K562 (cell line): ENCODE data around the gene CNTF. TPM values are rescaled to one million over a fixed set of nuclear protein-coding genes. Genes with fewer than 3 reads are reported as not detected.

ENCODE experiments used
- ATAC-seq: fragments of 200-7000 bp; cut with Tn5 transposase; 3 replicates; pipeline ENCODE4 v1.9.1; 2020; ENCODE audit warnings: moderate library complexity
- BruUV-seq: library from RNA; stranded (reverse); fragments of 400-500 nt; replicated peaks from 2 replicates; lab custom pipeline; 2021; lab: Mats Ljungman, UMichigan
- CTCF ChIA-PET: fragments of 300-600 bp; formaldehyde crosslinking; extraction: SDS; loops from one replicate; lab custom pipeline; 2021; ENCODE audit warnings: low intra/inter-chr PET ratio; lab: Yijun Ruan, JAX
- POLR2A ChIA-PET: fragments of 300-600, 350-650 bp; sonication (Branson Sonifier 250); formaldehyde crosslinking; extraction: SDS; loops from one replicate; lab custom pipeline; 2021; ENCODE audit warnings: antibody characterized with exemption, inconsistent platforms; lab: Yijun Ruan, JAX
- DNase-seq, 4 experiments: peaks; one replicate each; pipeline versions ENCODE4 v3.0.0 to v3.0.0-alpha.2; 2011 to 2018; ENCODE audit warnings: low spot score in 3 of 4, mixed read lengths in 3 of 4; ENCODE audit errors: extremely low read depth in 1 of 4
- FAIRE-seq: peaks from 2 replicates; lab custom pipeline; 2011; peaks lifted over from hg19 to GRCh38; lab: Jason Lieb, UNC
- H2AFZ ChIP-seq: 2 replicates; pipeline ENCODE4 v1.6.0; 2011; ENCODE audit warnings: low read depth, low read length, control low read depth, inconsistent platforms
- H3K27ac ChIP-seq: fragments of 200-600 bp; 3 replicates; pipeline ENCODE4 v1.8.0; 2011; ENCODE audit warnings: low read depth, mild to moderate bottlenecking, control low read depth, inconsistent platforms, low read length, moderate library complexity, mixed read lengths; ENCODE audit errors: extremely low read depth
- H3K27me3 ChIP-seq, 2 experiments: fragments of 300-600 bp in 1 of 2; 2 replicates in 1 of 2; 3 replicates in 1 of 2; pipeline versions ENCODE4 v1.6.0 to v1.8.0; 2011; ENCODE audit warnings: inconsistent platforms in 2 of 2, low read length in 2 of 2, mild to moderate bottlenecking in 1 of 2, mixed read lengths in 1 of 2, moderate library complexity in 1 of 2; ENCODE audit not compliant: control insufficient read depth in 2 of 2, insufficient read depth in 2 of 2
- H3K36me3 ChIP-seq: fragments of 300-600 bp; 3 replicates; pipeline ENCODE4 v1.8.0; 2011; ENCODE audit warnings: mild to moderate bottlenecking, low read length, inconsistent platforms; ENCODE audit not compliant: control insufficient read depth, insufficient read depth
- H3K4me1 ChIP-seq, 2 experiments: fragments of 200-600 bp in 1 of 2; replicated peaks in 1 of 2; 2 replicates in 1 of 2; 3 replicates in 1 of 2; pipeline versions ENCODE4 v1.5.1 to v1.8.0; 2011; ENCODE audit warnings: inconsistent platforms in 2 of 2, low read length in 2 of 2, mild to moderate bottlenecking in 1 of 2, mixed read lengths in 1 of 2, moderate library complexity in 1 of 2; ENCODE audit not compliant: control insufficient read depth in 2 of 2, insufficient read depth in 2 of 2
- H3K4me2 ChIP-seq: 2 replicates; pipeline ENCODE4 v1.6.1; 2011; ENCODE audit warnings: low read length, control low read depth, inconsistent platforms, mixed read lengths; ENCODE audit not compliant: insufficient read depth
- H3K4me3 ChIP-seq: fragments of 200-600 bp; sonication (generic), shearing (Covaris generic); 2 replicates; pipeline ENCODE4 v1.5.1; 2016; ENCODE audit warnings: control low read depth, inconsistent platforms
- H3K79me2 ChIP-seq: fragments of 200-600 bp; 3 replicates; pipeline ENCODE4 v1.8.0; 2011; ENCODE audit warnings: low read length, inconsistent platforms; ENCODE audit not compliant: control insufficient read depth, insufficient read depth
- H3K9ac ChIP-seq, 2 experiments: 2 replicates each; pipeline versions ENCODE4 v1.6.0 to v1.6.1; 2011; ENCODE audit warnings: low read depth in 2 of 2, low read length in 2 of 2, control low read depth in 1 of 2, inconsistent platforms in 1 of 2, mild to moderate bottlenecking in 1 of 2, mixed read lengths in 1 of 2; ENCODE audit not compliant: insufficient read depth in 1 of 2
- H3K9me1 ChIP-seq: one replicate; pipeline ENCODE4 v1.6.0; 2011; ENCODE audit warnings: inconsistent platforms, mild to moderate bottlenecking, low read length, moderate library complexity; ENCODE audit not compliant: control insufficient read depth, insufficient read depth
- H3K9me3 ChIP-seq: replicated peaks from 2 replicates; pipeline ENCODE4 v1.5.1; 2011; ENCODE audit warnings: low read depth, low read length, inconsistent platforms; ENCODE audit not compliant: control insufficient read depth, insufficient read depth
- H4K20me1 ChIP-seq: replicated peaks from 2 replicates; pipeline ENCODE4 v1.6.1; 2011; ENCODE audit warnings: low read length, inconsistent platforms, mixed read lengths; ENCODE audit not compliant: control insufficient read depth, insufficient read depth
- WGBS: fragments of 100-300 bp; shearing (Covaris generic); methylation state at CpG from one replicate; pipeline ENCODE4 v1.1.6; 2016; ENCODE audit warnings: low coverage, mixed read lengths; ENCODE audit not compliant: insufficient coverage; ENCODE audit errors: missing lambda C conversion rate; 5-methylcytosine and 5-hydroxymethylcytosine counted together
- in situ Hi-C: fragments of 300-500 bp; cut with MboI; formaldehyde crosslinking; loops from 4 replicates; pipeline ENCODE4 v1.15.0; 2018; ENCODE audit warnings: inconsistent platforms, mixed read lengths
- intact Hi-C: fragments of 100-400 bp; cut with micrococcal nuclease; formaldehyde crosslinking; loops from 2 replicates; pipeline ENCODE4 v1.14.2; 2022
- polyA plus RNA-seq, 8 experiments: library from polyadenylated mRNA; depleted of rRNA in 4 of 8; stranded (reverse) in 5 of 8; unstranded in 3 of 8; fragments of >200 nt; fragmentation: Nextera tagmentation in 2 of 8; fragmentation: Illumina TruSeq in 1 of 8; extraction: Ambion mirVana in 2 of 8; extraction: Trizol in 1 of 8; gene quantifications; 2 replicates each; pipeline versions ENCODE4 v1.2.1 to v1.2.3, GENCODE V29; 2011 to 2014; ENCODE audit warnings: inconsistent platforms in 1 of 8, missing spikeins in 1 of 8
- total RNA-seq, 7 experiments: library from RNA; depleted of rRNA in 6 of 7; stranded (reverse); fragments of >200 nt in 6 of 7; fragmentation: Illumina TruSeq in 2 of 7; extraction: Trizol in 2 of 7; gene quantifications; 2 replicates each; pipeline versions ENCODE4 v1.2.1 to v1.2.3, GENCODE V29; 2011 to 2021; ENCODE audit warnings: low replicate concordance in 1 of 7
- TF ChIP-seq, protein P1 (sequence below): sonication (generic); formaldehyde crosslinking; IDR thresholded peaks from 2 replicates; pipeline ENCODE4 v1.8.1; 2023; ENCODE audit warnings: mild to moderate bottlenecking, missing genetic modification reagents
- TF ChIP-seq, protein P2 (sequence below), 2 experiments: fragments of 450-650 bp in 1 of 2; sonication (generic) in 1 of 2; formaldehyde crosslinking in 1 of 2; IDR thresholded peaks in 1 of 2; conservative IDR thresholded peaks in 1 of 2; 2 replicates each; pipeline versions ENCODE4 v1.6.1 to v1.8.1; 2016 to 2023; ENCODE audit warnings: mild to moderate bottlenecking in 2 of 2, moderate library complexity in 2 of 2, inconsistent platforms in 1 of 2, missing genetic modification reagents in 1 of 2
- TF ChIP-seq, protein P3 (sequence below): fragments of 200-400 bp; formaldehyde crosslinking; IDR thresholded peaks from 2 replicates; pipeline ENCODE4 v1.6.1; 2017; ENCODE audit warnings: mild to moderate bottlenecking, low read depth, low read length, moderate library complexity

The CNTF gene
- total and polyA plus RNA-seq, 9 of the 15 experiments (the other 6 are each of a cell fraction or from before 2014, with no cell fraction given): 0.17 to 5.0 (median 2.3) TPM

- TF ChIP-seq, protein P1, sequence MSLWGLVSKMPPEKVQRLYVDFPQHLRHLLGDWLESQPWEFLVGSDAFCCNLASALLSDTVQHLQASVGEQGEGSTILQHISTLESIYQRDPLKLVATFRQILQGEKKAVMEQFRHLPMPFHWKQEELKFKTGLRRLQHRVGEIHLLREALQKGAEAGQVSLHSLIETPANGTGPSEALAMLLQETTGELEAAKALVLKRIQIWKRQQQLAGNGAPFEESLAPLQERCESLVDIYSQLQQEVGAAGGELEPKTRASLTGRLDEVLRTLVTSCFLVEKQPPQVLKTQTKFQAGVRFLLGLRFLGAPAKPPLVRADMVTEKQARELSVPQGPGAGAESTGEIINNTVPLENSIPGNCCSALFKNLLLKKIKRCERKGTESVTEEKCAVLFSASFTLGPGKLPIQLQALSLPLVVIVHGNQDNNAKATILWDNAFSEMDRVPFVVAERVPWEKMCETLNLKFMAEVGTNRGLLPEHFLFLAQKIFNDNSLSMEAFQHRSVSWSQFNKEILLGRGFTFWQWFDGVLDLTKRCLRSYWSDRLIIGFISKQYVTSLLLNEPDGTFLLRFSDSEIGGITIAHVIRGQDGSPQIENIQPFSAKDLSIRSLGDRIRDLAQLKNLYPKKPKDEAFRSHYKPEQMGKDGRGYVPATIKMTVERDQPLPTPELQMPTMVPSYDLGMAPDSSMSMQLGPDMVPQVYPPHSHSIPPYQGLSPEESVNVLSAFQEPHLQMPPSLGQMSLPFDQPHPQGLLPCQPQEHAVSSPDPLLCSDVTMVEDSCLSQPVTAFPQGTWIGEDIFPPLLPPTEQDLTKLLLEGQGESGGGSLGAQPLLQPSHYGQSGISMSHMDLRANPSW: no peak
- TF ChIP-seq, protein P2, sequence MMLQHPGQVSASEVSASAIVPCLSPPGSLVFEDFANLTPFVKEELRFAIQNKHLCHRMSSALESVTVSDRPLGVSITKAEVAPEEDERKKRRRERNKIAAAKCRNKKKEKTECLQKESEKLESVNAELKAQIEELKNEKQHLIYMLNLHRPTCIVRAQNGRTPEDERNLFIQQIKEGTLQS (IDR thresholded peaks at IDR 0.05): no peak
- TF ChIP-seq, protein P2 (CRISPR knock-in tag; conservative IDR thresholded peaks at IDR 0.05): no peak
These were observed 35.5 kb upstream of the CNTF start (continued) for GRCh38 chr11:58586998-58587397.

DNA sequence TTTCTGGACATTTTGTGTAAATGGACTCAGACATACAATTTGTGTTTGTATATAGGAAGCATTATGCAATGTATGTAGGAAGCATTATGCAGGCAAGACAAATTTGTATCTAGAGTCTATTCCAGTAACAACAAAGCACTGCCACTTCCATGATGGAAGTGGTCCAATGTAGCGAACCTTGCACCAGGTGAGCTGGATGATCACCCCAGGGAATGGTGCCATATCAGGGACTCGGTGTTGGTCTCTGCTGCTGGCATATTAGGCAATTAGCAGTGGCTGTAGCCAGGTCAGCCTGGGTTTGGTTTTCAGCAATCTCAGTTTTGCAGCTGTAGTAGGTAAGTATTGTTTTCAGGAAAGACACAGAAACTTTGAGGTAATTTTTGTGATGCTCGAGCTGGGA lies 30.8 kb upstream of the CNTF start:
- H3K4me1 ChIP-seq: peaks cover 4 to 13% of the 10 kb centered on the region in 2 experiments; a peak in 4 of 5 replicates
- POLR2A ChIA-PET: interaction anchor here (0.7 kb wide), 1 partner anchor 38 kb away, joined by 3 read pairs; no protein-coding TSS in a partner anchor
- WGBS: 86% methylated on average over 3 of the region's 3 CpGs
- intact Hi-C loops (no loop called here), in situ Hi-C loops (no loop called here)
- H3K79me2 ChIP-seq: peaks cover 99% of the 10 kb centered on the region
- CTCF ChIA-PET: no interaction called here
- H3K4me3 ChIP-seq: no peak overlapping the region
- H4K20me1 ChIP-seq: no peaks in the 10 kb centered on the region
- peaks cover 3% of the 10 kb centered on the region for H3K9me1 ChIP-seq
- H3K9me3 ChIP-seq: no peaks in the 10 kb centered on the region
- FAIRE-seq (no peak), DNase-seq (no peak), ATAC-seq (no peak)
- no peak overlapping the region for H2AFZ ChIP-seq
- H3K27ac ChIP-seq: no peak overlapping the region
- no peaks in the 10 kb centered on the region for H3K27me3 ChIP-seq
- H3K9ac ChIP-seq: no peak overlapping the region
- TF ChIP-seq, protein P3, sequence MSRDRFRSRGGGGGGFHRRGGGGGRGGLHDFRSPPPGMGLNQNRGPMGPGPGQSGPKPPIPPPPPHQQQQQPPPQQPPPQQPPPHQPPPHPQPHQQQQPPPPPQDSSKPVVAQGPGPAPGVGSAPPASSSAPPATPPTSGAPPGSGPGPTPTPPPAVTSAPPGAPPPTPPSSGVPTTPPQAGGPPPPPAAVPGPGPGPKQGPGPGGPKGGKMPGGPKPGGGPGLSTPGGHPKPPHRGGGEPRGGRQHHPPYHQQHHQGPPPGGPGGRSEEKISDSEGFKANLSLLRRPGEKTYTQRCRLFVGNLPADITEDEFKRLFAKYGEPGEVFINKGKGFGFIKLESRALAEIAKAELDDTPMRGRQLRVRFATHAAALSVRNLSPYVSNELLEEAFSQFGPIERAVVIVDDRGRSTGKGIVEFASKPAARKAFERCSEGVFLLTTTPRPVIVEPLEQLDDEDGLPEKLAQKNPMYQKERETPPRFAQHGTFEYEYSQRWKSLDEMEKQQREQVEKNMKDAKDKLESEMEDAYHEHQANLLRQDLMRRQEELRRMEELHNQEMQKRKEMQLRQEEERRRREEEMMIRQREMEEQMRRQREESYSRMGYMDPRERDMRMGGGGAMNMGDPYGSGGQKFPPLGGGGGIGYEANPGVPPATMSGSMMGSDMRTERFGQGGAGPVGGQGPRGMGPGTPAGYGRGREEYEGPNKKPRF: no peak
- BruUV-seq: no TSS peak
- H3K4me2 ChIP-seq: no peak overlapping the region
- H3K36me3 ChIP-seq: peaks cover 54% of the 10 kb centered on the region
